MCF 10A (cell line): ENCODE results near the gene EFCAB12. TPM values are rescaled to one million over a fixed set of nuclear protein-coding genes. Genes with fewer than 3 reads are reported as not detected.
"Not testable (repeated sequence)": the region's sequence is repeated elsewhere in the genome, so short reads cannot be mapped to it uniquely, and the experiment has no call there.

ENCODE experiments used
- BruUV-seq: library from RNA; stranded (reverse); fragments of 400-500 nt; replicated peaks from 2 replicates; lab custom pipeline; 2021; lab: Mats Ljungman, UMichigan
- CTCF ChIA-PET: fragments of 300-600 bp; sonication (Branson Sonifier 250); formaldehyde crosslinking; extraction: SDS; loops from one replicate; lab custom pipeline; 2021; ENCODE audit warnings: antibody characterized with exemption, inconsistent platforms; lab: Yijun Ruan, JAX
- POLR2A ChIA-PET: fragments of 300-600, 350-650 bp; sonication (Branson Sonifier 250); formaldehyde crosslinking; extraction: SDS; loops from one replicate; lab custom pipeline; 2020; ENCODE audit warnings: antibody characterized with exemption, inconsistent platforms; lab: Yijun Ruan, JAX
- DNase-seq: peaks from one replicate; pipeline ENCODE4 v3.0.0-alpha.2; 2018; ENCODE audit not compliant: unreplicated experiment
- H3K27ac Mint-ChIP-seq: one replicate; pipeline ENCODE4 v1.8.0; 2022; ENCODE audit warnings: mild to moderate bottlenecking, low read depth, mixed read lengths; ENCODE audit not compliant: unreplicated experiment
- H3K27me3 Mint-ChIP-seq: one replicate; pipeline ENCODE4 v1.8.0; 2022; ENCODE audit warnings: mixed read lengths; ENCODE audit not compliant: insufficient read depth, unreplicated experiment
- H3K36me3 Mint-ChIP-seq: one replicate; pipeline ENCODE4 v1.8.0; 2022; ENCODE audit warnings: mild to moderate bottlenecking, moderate library complexity, mixed read lengths; ENCODE audit not compliant: insufficient read depth, unreplicated experiment
- H3K4me1 Mint-ChIP-seq: one replicate; pipeline ENCODE4 v1.8.0; 2022; ENCODE audit warnings: mixed read lengths; ENCODE audit not compliant: insufficient read depth, unreplicated experiment
- H3K4me3 Mint-ChIP-seq: one replicate; pipeline ENCODE4 v1.8.0; 2022; ENCODE audit warnings: mild to moderate bottlenecking, moderate library complexity, mixed read lengths; ENCODE audit not compliant: unreplicated experiment
- H3K9me3 Mint-ChIP-seq: one replicate; pipeline ENCODE4 v1.8.0; 2022; ENCODE audit warnings: mixed read lengths; ENCODE audit not compliant: unreplicated experiment
- CTCF ChIP-seq: fragments of 200-600 bp; IDR thresholded peaks from one replicate; pipeline ENCODE4 v1.8.0; 2022; ENCODE audit warnings: antibody characterized with exemption, mild to moderate bottlenecking; ENCODE audit not compliant: unreplicated experiment
- intact Hi-C: fragments of 100-400 bp; cut with micrococcal nuclease; formaldehyde crosslinking; loops from 2 replicates; pipeline ENCODE4 v1.14.1; 2022
- total RNA-seq: library from RNA; stranded (reverse); gene quantifications from 2 replicates; pipeline ENCODE4 v1.2.3, GENCODE V29; 2022

The EFCAB12 gene
- total RNA-seq, 1 experiment from 2014 or later: not detected

- Mint-ChIP-seq H3K27ac (no peak overlapping the region), H3K9me3 (no peaks in the 10 kb centered on the region), H3K4me1 (peaks cover 10% of the 10 kb centered on the region), H3K27me3 (no peaks in the 10 kb centered on the region), H3K36me3 (no peaks in the 10 kb centered on the region), H3K4me3 (no peak overlapping the region)
- BruUV-seq: no TSS peak
- ChIA-PET POLR2A (no interaction called here), CTCF (interaction anchor here (1.0 kb wide), 1 partner anchor 74 kb away, joined by 3 read pairs; no protein-coding TSS in a partner anchor)
- intact Hi-C loops: no loop called here
- no peak for DNase-seq
- TF ChIP-seq CTCF: no peak
These were observed 12.0 kb downstream of the EFCAB12 start for GRCh38 chr3:129416415-129416814.

- Mint-ChIP-seq H3K27ac (no peak overlapping the region), H3K4me1 (peaks cover 10% of the 10 kb centered on the region), H3K9me3 (no peaks in the 10 kb centered on the region)
These were observed 12.6 kb downstream of the EFCAB12 start for GRCh38 chr3:129415830-129416229.

GRCh38 chr3:129415378-129415777 is 13.1 kb downstream of the EFCAB12 start:
- H3K4me1 Mint-ChIP-seq: peaks cover 10% of the 10 kb centered on the region
- H3K27me3 Mint-ChIP-seq: no peaks in the 10 kb centered on the region
- H3K36me3 Mint-ChIP-seq: no peaks in the 10 kb centered on the region
- DNase-seq: no peak
- TF ChIP-seq CTCF: no peak
- no TSS peak for BruUV-seq
- intact Hi-C loops: no loop called here
- no peak overlapping the region for H3K4me3 Mint-ChIP-seq
- no peak overlapping the region for H3K27ac Mint-ChIP-seq
- ChIA-PET POLR2A (interaction anchor here (0.6 kb wide), 1 partner anchor 42 kb away, joined by 4 read pairs; no protein-coding TSS in a partner anchor), CTCF (no interaction called here)
- no peaks in the 10 kb centered on the region for H3K9me3 Mint-ChIP-seq

More at GRCh38 chr3:129415830-129416229, 12.6 kb downstream of the EFCAB12 start:
- Mint-ChIP-seq H3K4me3 (no peak overlapping the region), H3K27me3 (no peaks in the 10 kb centered on the region), H3K36me3 (no peaks in the 10 kb centered on the region)
- DNase-seq: no peak
- intact Hi-C loops: no loop called here
- BruUV-seq: no TSS peak
- no peak for TF ChIP-seq CTCF
- POLR2A ChIA-PET: no interaction called here
- CTCF ChIA-PET: no interaction called here

- peak; percentile 37 for DNase-seq
- Mint-ChIP-seq H3K4me1 (peaks cover 10% of the 10 kb centered on the region), H3K4me3 (no peak overlapping the region), H3K27ac (no peak overlapping the region), H3K27me3 (no peaks in the 10 kb centered on the region), H3K9me3 (no peaks in the 10 kb centered on the region), H3K36me3 (no peaks in the 10 kb centered on the region)
- intact Hi-C loops: no loop called here
- no peak for TF ChIP-seq CTCF
- no TSS peak for BruUV-seq
- CTCF ChIA-PET: interaction anchor here (1.0 to 2.1 kb wide), 4 partner anchors 12 to 31 kb away, joined by 3 to 10 read pairs (median 6); no protein-coding TSS in a partner anchor
- POLR2A ChIA-PET: interaction anchor here (0.7 to 2.3 kb wide), 2 partner anchors 14 to 98 kb away, joined by 4 to 8 read pairs; a partner anchor contains a TSS
These were observed 14.5 kb downstream of the EFCAB12 start for GRCh38 chr3:129413687-129414506.

GRCh38 chr3:129413238-129413637 is 15.2 kb downstream of the EFCAB12 start:
- ChIA-PET POLR2A (interaction anchor here (2.3 kb wide), 1 partner anchor 13 kb away, joined by 8 read pairs; no protein-coding TSS in a partner anchor), CTCF (interaction anchor here (0.7 to 2.1 kb wide), 5 partner anchors 11 to 30 kb away, joined by 3 to 10 read pairs (median 6); no protein-coding TSS in a partner anchor)
- H3K9me3 Mint-ChIP-seq, BruUV-seq, H3K36me3 Mint-ChIP-seq, H3K27ac Mint-ChIP-seq, H3K4me3 Mint-ChIP-seq, intact Hi-C loops, H3K4me1 Mint-ChIP-seq, H3K27me3 Mint-ChIP-seq, DNase-seq: not testable (repeated sequence)
